Measurements from ENCODE around the gene RAB1A.

DNA sequence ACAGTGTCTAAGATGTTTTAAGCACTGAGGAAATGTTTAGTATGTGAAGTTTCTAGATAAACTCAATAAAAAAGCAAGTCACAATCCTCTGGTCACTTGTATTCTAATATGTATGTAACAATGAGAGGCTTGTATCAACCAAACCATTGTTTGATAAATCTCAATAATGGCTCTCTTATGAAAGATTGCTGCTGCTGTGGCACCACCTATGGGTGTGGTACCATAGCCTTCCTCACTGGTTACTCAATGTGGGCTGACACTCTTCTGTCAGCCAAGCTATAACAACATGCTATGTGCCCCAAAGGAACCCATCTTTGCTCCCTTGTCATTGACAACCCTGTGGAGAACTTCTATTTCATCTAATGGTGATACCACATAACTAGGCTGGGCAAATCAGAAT, 12.6 kb upstream of the RAB1A start:
- TF ChIP-seq POLR2AphosphoS5 (IDR thresholded peaks at IDR 0.05; ENCODE audit: borderline replicate concordance, low read depth, low read length) (no peak), EZH2 (IDR thresholded peaks at IDR 0.05) (no peak)

Measured in SK-N-MC (cell line).